ENCODE results near the gene MMP20.

Gene MMP20

GRCh38 chr11:102622258-102622657 is 2.9 kb downstream of the MMP20 start (continued):
- no peak for TF ChIP-seq ZNF302 (tag by site-specific recombination; IDR thresholded peaks at IDR 0.05; ENCODE audit: low read depth)
- TF ChIP-seq ZNF785 (tag by site-specific recombination; IDR thresholded peaks at IDR 0.05) = no peak
- TF ChIP-seq ZEB2 (tag by site-specific recombination; IDR thresholded peaks at IDR 0.05) = no peak
- TF ChIP-seq ZNF692 (tag by site-specific recombination; IDR thresholded peaks at IDR 0.05) = no peak
- no peak for TF ChIP-seq ZNF394 (tag by site-specific recombination; IDR thresholded peaks at IDR 0.05; ENCODE audit: borderline replicate concordance)

GRCh38 chr11:102620818-102621561 is 4.1 kb downstream of the MMP20 start:
- Histone ChIP-seq H3K4me1 (ENCODE audit: control insufficient read depth, insufficient read depth, low read length) (no peaks in the 10 kb centered on the region; the same call in 1 of the 2 replicates), H3K36me3 (ENCODE audit: control insufficient read depth in 2 of 2, insufficient read depth in 1 of 2, low read length in 2 of 2) (no peaks in the 10 kb centered on the region), H3K27ac (ENCODE audit: extremely low read depth, low read depth, low read length) (no peak overlapping the region), H3K4me3 (ENCODE audit: low read depth, low read length) (no peak overlapping the region), H3K9me3 (ENCODE audit: control insufficient read depth, insufficient read depth, low read depth, low read length) (no peaks in the 10 kb centered on the region)
- TF ChIP-seq TRIM28 (IDR thresholded peaks at IDR 0.05; ENCODE audit: borderline replicate concordance, low read length) (peak; percentile 57; the same call in 1 of the 2 replicates), ZNF121 (tag by site-specific recombination; IDR thresholded peaks at IDR 0.05) (no peak)
- CTCF ChIA-PET = interaction anchor here (0.6 kb wide), 1 partner anchor 49 kb away, joined by 3 read pairs; no protein-coding TSS in a partner anchor
- POLR2A ChIA-PET = no interaction called here

GRCh38 chr11:102620179-102620578 is 5.0 kb downstream of the MMP20 start:
- no peak for TF ChIP-seq GLI4 (tag by site-specific recombination; IDR thresholded peaks at IDR 0.05)
- no peak for TF ChIP-seq ZNF654 (tag by site-specific recombination; IDR thresholded peaks at IDR 0.05; ENCODE audit: low read depth)
- TF ChIP-seq ZNF10 (tag by site-specific recombination; IDR thresholded peaks at IDR 0.05) = no peak
- TF ChIP-seq GLIS2 (tag by site-specific recombination; IDR thresholded peaks at IDR 0.05) = no peak
- no peak for TF ChIP-seq BCL11B (tag by site-specific recombination; IDR thresholded peaks at IDR 0.05; ENCODE audit: low read depth)
- TF ChIP-seq ZNF391 (tag by site-specific recombination; IDR thresholded peaks at IDR 0.05; ENCODE audit: borderline replicate concordance, low read depth) = no peak
- no peak for TF ChIP-seq GFI1B (tag by site-specific recombination; IDR thresholded peaks at IDR 0.05)
- no peak for TF ChIP-seq ZNF837 (tag by site-specific recombination; IDR thresholded peaks at IDR 0.05)
- CTCF ChIA-PET = interaction anchor here (1.0 kb wide), 3 partner anchors 8 to 278 kb away, joined by 3 read pairs; no protein-coding TSS in a partner anchor
- Histone ChIP-seq H3K4me1 (ENCODE audit: control insufficient read depth, insufficient read depth, low read length) (no peaks in the 10 kb centered on the region; the same call in 1 of the 2 replicates), H3K4me3 (ENCODE audit: low read depth, low read length) (no peak overlapping the region), H3K36me3 (ENCODE audit: control insufficient read depth in 2 of 2, insufficient read depth in 1 of 2, low read length in 2 of 2) (no peaks in the 10 kb centered on the region), H3K27ac (ENCODE audit: extremely low read depth, low read depth, low read length) (no peak overlapping the region), H3K9me3 (ENCODE audit: control insufficient read depth, insufficient read depth, low read depth, low read length) (no peaks in the 10 kb centered on the region)
- POLR2A ChIA-PET = no interaction called here

DNA sequence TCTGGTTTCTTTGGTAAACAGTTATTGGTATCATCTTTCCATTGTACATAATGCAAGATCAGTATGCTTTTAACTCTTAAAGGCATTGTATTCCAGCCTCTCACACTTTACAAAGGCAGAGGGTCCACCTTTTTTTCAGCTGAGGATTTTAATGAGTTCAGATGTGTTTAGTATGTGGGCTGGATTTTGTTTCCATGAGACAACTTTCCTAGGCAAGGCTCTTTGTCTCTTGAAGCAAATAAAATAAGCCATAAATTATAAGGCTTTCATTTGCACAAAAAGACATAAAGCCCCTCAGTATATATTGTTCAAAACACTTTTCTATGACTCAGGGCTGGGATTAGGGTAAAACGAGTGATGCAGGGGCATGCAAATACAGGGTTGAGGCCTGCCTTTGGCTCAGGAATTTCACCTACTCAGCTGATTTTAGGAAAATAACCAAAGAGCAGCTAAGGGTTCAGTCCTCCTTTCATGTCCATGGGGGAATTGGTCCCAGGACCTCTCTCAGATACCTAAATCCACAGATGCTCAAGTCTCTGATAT is 7.6 kb downstream of the MMP20 start:
- no peaks in the 10 kb centered on the region for H3K36me3 ChIP-seq (ENCODE audit: control insufficient read depth in 2 of 2, insufficient read depth in 1 of 2, low read length in 2 of 2)
- no peaks in the 10 kb centered on the region; the same call in 1 of the 2 replicates for H3K4me1 ChIP-seq (ENCODE audit: control insufficient read depth, insufficient read depth, low read length)
- H3K9me3 ChIP-seq (ENCODE audit: control insufficient read depth, insufficient read depth, low read depth, low read length) = no peaks in the 10 kb centered on the region
- CTCF ChIA-PET = interaction anchor here (0.6 to 1.6 kb wide), 4 partner anchors 10 to 23 kb away, joined by 3 to 5 read pairs (median 4); no protein-coding TSS in a partner anchor
- POLR2A ChIA-PET = no interaction called here
- no peak overlapping the region for H3K27ac ChIP-seq (ENCODE audit: extremely low read depth, low read depth, low read length)
- H3K4me3 ChIP-seq (ENCODE audit: low read depth, low read length) = no peak overlapping the region
- no peak for TF ChIP-seq TCF7L2 (IDR thresholded peaks at IDR 0.05; ENCODE audit: borderline replicate concordance, low read depth, low read length)
- no peak for TF ChIP-seq PATZ1 (tag by site-specific recombination; IDR thresholded peaks at IDR 0.05)
- no peak for TF ChIP-seq ZXDB (tag by site-specific recombination; IDR thresholded peaks at IDR 0.05)
- TF ChIP-seq ZNF433 (tag by site-specific recombination; IDR thresholded peaks at IDR 0.05; ENCODE audit: low read depth) = no peak
- no peak for TF ChIP-seq ZBTB21 (tag by site-specific recombination; IDR thresholded peaks at IDR 0.05)
- no peak for TF ChIP-seq ZNF768 (tag by site-specific recombination; IDR thresholded peaks at IDR 0.05)
- TF ChIP-seq ZNF366 (tag by site-specific recombination; conservative IDR thresholded peaks at IDR 0.05) = no peak
- TF ChIP-seq ZNF157 (tag by site-specific recombination; IDR thresholded peaks at IDR 0.05) = no peak
- TF ChIP-seq ZNF362 (tag by site-specific recombination; IDR thresholded peaks at IDR 0.05) = no peak
- no peak for TF ChIP-seq ZNF350 (tag by site-specific recombination; IDR thresholded peaks at IDR 0.05)
- no peak for TF ChIP-seq ZBTB7A (tag by site-specific recombination; IDR thresholded peaks at IDR 0.05; ENCODE audit: low read depth)
- no peak for TF ChIP-seq ZNF423 (tag by site-specific recombination; IDR thresholded peaks at IDR 0.05)

Measured in HEK293 (cell line).